Upper lobe of left lung (tissue), 6 donors: ENCODE measurements around the gene TRIM66. TPM values are rescaled to one million over a fixed set of nuclear protein-coding genes. Genes with fewer than 3 reads are reported as not detected.

ENCODE experiments used
- ATAC-seq, 2 donors: fragments of 200-7000 bp; cut with Tn5 transposase; one replicate each; pipeline ENCODE4 v1.9.1; 2022; ENCODE audit warnings: mild to moderate bottlenecking in 2 of 2, moderate library complexity in 2 of 2; ENCODE audit not compliant: low FRiP score in 2 of 2
- DNase-seq, 2 donors: peaks; one replicate each; pipeline ENCODE4 v3.0.0-alpha.2; 2019 to 2020
- H3K27ac ChIP-seq, 4 donors: fragments of 200-600 bp; sonication (generic); one replicate each; pipeline ENCODE4 v1.5.1; 2016 to 2019
- H3K27me3 ChIP-seq, 4 donors: fragments of 200-600 bp; sonication (generic); one replicate each; pipeline ENCODE4 v1.5.1; 2017 to 2019
- H3K36me3 ChIP-seq, 4 donors: fragments of 200-600 bp; sonication (generic); one replicate each; pipeline ENCODE4 v1.5.1; 2016 to 2019
- H3K4me1 ChIP-seq, 4 donors: fragments of 200-600 bp; sonication (generic); one replicate each; pipeline ENCODE4 v1.5.1; 2018 to 2019
- H3K4me3 ChIP-seq, 4 donors: fragments of 200-600 bp; sonication (generic); one replicate each; pipeline ENCODE4 v1.5.1; 2017 to 2019; ENCODE audit warnings: mild to moderate bottlenecking in 2 of 4, moderate library complexity in 1 of 4
- H3K9me3 ChIP-seq, 4 donors: fragments of 200-600 bp; sonication (generic); one replicate each; pipeline ENCODE4 v1.5.1; 2018 to 2019
- CTCF ChIP-seq, 6 experiments: fragments of 450-650 bp in 4 of 6; fragments of 200-600 bp in 2 of 6; sonication (generic) in 2 of 6; IDR thresholded peaks; one replicate each; pipeline ENCODE4 v1.5.1; 2016 to 2019; ENCODE audit warnings: antibody characterized with exemption in 6 of 6
- EP300 ChIP-seq, 4 donors: sonication (generic); formaldehyde crosslinking; IDR thresholded peaks; one replicate each; pipeline ENCODE4 v1.5.1; 2017; ENCODE audit warnings: antibody characterized with exemption in 4 of 4, control low read depth in 2 of 4
- POLR2A ChIP-seq, 4 donors: fragments of 450-650 bp; IDR thresholded peaks; one replicate each; pipeline ENCODE4 v1.5.1; 2016 to 2017; ENCODE audit warnings: antibody characterized with exemption in 4 of 4, mild to moderate bottlenecking in 2 of 4
- POLR2AphosphoS5 ChIP-seq, 2 donors: sonication (generic); formaldehyde crosslinking; IDR thresholded peaks; one replicate each; pipeline ENCODE4 v1.5.1; 2017; ENCODE audit warnings: antibody characterized with exemption in 2 of 2
- whole genome bisulfite sequencing, 2 donors: methylation state at CpG; one replicate each; pipeline ENCODE4 v1.1.5; 2017 to 2018; 5-methylcytosine and 5-hydroxymethylcytosine counted together
- total RNA-seq, 6 donors: library from RNA; depleted of rRNA in 4 of 6; stranded (reverse); fragments of >200 nt in 4 of 6; gene quantifications; one replicate each; pipeline versions ENCODE4 v1.1.0 to v1.2.1, GENCODE V29; 2016 to 2021
- donor health status: DM: no; HTN: no; CAD: no; lungs with moderate emphysema.
- donor health status: DM: no; HTN: yes; CAD: no; lungs with severe emphysema.

Gene TRIM66
- total RNA-seq, 6 donors from 2014 or later = 4.9 to 126 (median 11.2) TPM

GRCh38 chr11:8714622-8715225 lies 32.3 kb upstream of the TRIM66 start:
- Histone ChIP-seq H3K36me3 (peaks cover 0 to 58% (median 26%) of the 10 kb centered on the region in 4 donors), H3K4me1 (peaks cover 34 to 39% (median 35%) of the 10 kb centered on the region in 4 donors), H3K9me3 (no peaks in the 10 kb centered on the region), H3K4me3 (no peak overlapping the region), H3K27me3 (no peaks in the 10 kb centered on the region), H3K27ac (peak overlapping the region in 1 of 4 donors; percentile 54)
- no peak for TF ChIP-seq POLR2AphosphoS5 (IDR thresholded peaks at IDR 0.05)
- no peak for TF ChIP-seq POLR2A (IDR thresholded peaks at IDR 0.05)
- no peak for TF ChIP-seq CTCF (IDR thresholded peaks at IDR 0.05)
- no peak for DNase-seq
- no peak for ATAC-seq
- WGBS, 2 donors = 71 to 90% methylated on average over 3 to 4 of the region's 4 CpGs

GRCh38 chr11:8713760-8714454 lies 31.4 kb upstream of the TRIM66 start:
- Histone ChIP-seq H3K4me1 (peaks cover 25 to 31% (median 27%) of the 10 kb centered on the region in 4 donors), H3K27ac (no peak overlapping the region), H3K9me3 (no peaks in the 10 kb centered on the region), H3K36me3 (peaks cover 0 to 58% (median 26%) of the 10 kb centered on the region in 4 donors), H3K4me3 (no peak overlapping the region), H3K27me3 (no peaks in the 10 kb centered on the region)
- TF ChIP-seq EP300 (IDR thresholded peaks at IDR 0.05) (no peak), POLR2A (IDR thresholded peaks at IDR 0.05) (no peak), POLR2AphosphoS5 (IDR thresholded peaks at IDR 0.05) (no peak), CTCF (IDR thresholded peaks at IDR 0.05) (no peak)
- WGBS, 2 donors = 93% methylated on average over 7 to 8 of the region's 8 CpGs
- no peak for DNase-seq
- ATAC-seq = no peak

GRCh38 chr11:8712506-8712905 lies 30.0 kb upstream of the TRIM66 start:
- H3K9me3 ChIP-seq = no peaks in the 10 kb centered on the region
- DNase-seq = peak in 1 of 2 donors; percentile 39
- no peak for TF ChIP-seq EP300 (IDR thresholded peaks at IDR 0.05)
- TF ChIP-seq CTCF (IDR thresholded peaks at IDR 0.05) = no peak
- H3K27ac ChIP-seq = no peak overlapping the region
- H3K4me1 ChIP-seq = peaks cover 13 to 17% (median 16%) of the 10 kb centered on the region in 4 donors
- 94 to 99% methylated on average over 11 of the region's 12 CpGs for WGBS, 2 donors
- no peaks in the 10 kb centered on the region for H3K27me3 ChIP-seq
- H3K36me3 ChIP-seq = peaks cover 0 to 65% (median 33%) of the 10 kb centered on the region in 4 donors
- ATAC-seq = no peak
- no peak overlapping the region for H3K4me3 ChIP-seq

GRCh38 chr11:8711895-8712442 lies 29.5 kb upstream of the TRIM66 start:
- H3K4me1 ChIP-seq = peaks cover 7 to 12% (median 10%) of the 10 kb centered on the region in 4 donors
- no peaks in the 10 kb centered on the region for H3K27me3 ChIP-seq
- DNase-seq (no peak), ATAC-seq (no peak)
- no peak for TF ChIP-seq POLR2A (IDR thresholded peaks at IDR 0.05)
- H3K9me3 ChIP-seq = no peaks in the 10 kb centered on the region
- peaks cover 0 to 67% (median 36%) of the 10 kb centered on the region in 4 donors for H3K36me3 ChIP-seq
- H3K4me3 ChIP-seq = no peak overlapping the region
- H3K27ac ChIP-seq = no peak overlapping the region
- 79 to 82% methylated on average over 5 of the region's 5 CpGs for WGBS, 2 donors

- Histone ChIP-seq H3K4me3 (no peak overlapping the region), H3K9me3 (no peaks in the 10 kb centered on the region), H3K27me3 (no peaks in the 10 kb centered on the region), H3K4me1 (peaks cover 0 to 3% (median 1%) of the 10 kb centered on the region in 4 donors), H3K36me3 (peaks cover 0 to 68% (median 44%) of the 10 kb centered on the region in 4 donors), H3K27ac (peak overlapping the region in 3 of 4 donors; percentile 21 to 45 (median 34))
- no peak for DNase-seq
- TF ChIP-seq POLR2AphosphoS5 (IDR thresholded peaks at IDR 0.05) (no peak), EP300 (IDR thresholded peaks at IDR 0.05) (no peak), CTCF (IDR thresholded peaks at IDR 0.05) (no peak), POLR2A (IDR thresholded peaks at IDR 0.05) (no peak)
- ATAC-seq = no peak
- WGBS, 2 donors = 81 to 92% methylated on average over 4 of the region's 4 CpGs
Measured at GRCh38 chr11:8709777-8710176, 27.3 kb upstream of the TRIM66 start.
